Immature natural killer cell (primary cell): ENCODE results near the gene CNOT9. TPM values are rescaled to one million over a fixed set of nuclear protein-coding genes. Genes with fewer than 3 reads are reported as not detected.

Source experiments
- DNase-seq, 3 donors: peaks; one replicate each; pipeline ENCODE4 v3.0.0; 2022; ENCODE audit warnings: mixed read lengths in 1 of 3
- H3K27ac Mint-ChIP-seq, 6 donors: one replicate each; pipeline ENCODE4 v1.8.0; 2020; ENCODE audit warnings: mixed read lengths in 6 of 6, mild to moderate bottlenecking in 5 of 6, inconsistent platforms in 4 of 6, moderate library complexity in 3 of 6
- H3K27me3 Mint-ChIP-seq, 3 donors: one replicate each; pipeline ENCODE4 v1.8.0; 2020 to 2021; ENCODE audit warnings: low read depth in 3 of 3, mild to moderate bottlenecking in 3 of 3, mixed read lengths in 3 of 3, moderate library complexity in 3 of 3, inconsistent platforms in 1 of 3
- H3K36me3 Mint-ChIP-seq, 3 donors: one replicate each; pipeline ENCODE4 v1.8.0; 2020; ENCODE audit warnings: mixed read lengths in 3 of 3, inconsistent platforms in 2 of 3, mild to moderate bottlenecking in 2 of 3
- H3K4me1 Mint-ChIP-seq, 2 donors: one replicate each; pipeline ENCODE4 v1.8.0; 2020; ENCODE audit warnings: inconsistent platforms in 2 of 2, mild to moderate bottlenecking in 2 of 2, mixed read lengths in 2 of 2, moderate library complexity in 1 of 2
- H3K4me3 Mint-ChIP-seq, 5 donors: one replicate each; pipeline ENCODE4 v1.8.0; 2020; ENCODE audit warnings: mild to moderate bottlenecking in 5 of 5, mixed read lengths in 5 of 5, inconsistent platforms in 3 of 5, moderate library complexity in 3 of 5
- H3K9me3 Mint-ChIP-seq, 6 donors: one replicate each; pipeline ENCODE4 v1.8.0; 2020; ENCODE audit warnings: mild to moderate bottlenecking in 6 of 6, mixed read lengths in 6 of 6, inconsistent platforms in 4 of 6, moderate library complexity in 3 of 6
- polyA plus RNA-seq, 3 donors: library from polyadenylated mRNA; unstranded; fragments of 300-500 nt; fragmentation: Illumina TruSeq; gene quantifications; one replicate each; pipeline ENCODE4 v1.2.3, GENCODE V29; 2021

CNOT9 gene
- polyA plus RNA-seq, 3 donors from 2014 or later: 17.7 to 22.3 (median 19.9) TPM

- Mint-ChIP-seq H3K9me3 (no peaks in the 10 kb centered on the region), H3K27me3 (peaks cover 0 to 3% (median 0%) of the 10 kb centered on the region in 3 donors), H3K4me3 (no peak overlapping the region), H3K27ac (no peak overlapping the region), H3K4me1 (no peaks in the 10 kb centered on the region), H3K36me3 (no peaks in the 10 kb centered on the region)
- no peak for DNase-seq
These were observed 36.8 kb downstream of the CNOT9 start for GRCh38 chr2:218605432-218605831.

- Mint-ChIP-seq H3K4me3 (no peak within 1 kb of the TSS), H3K36me3 (no peaks in the 10 kb centered on the region), H3K27ac (no peak within 1 kb of the TSS), H3K4me1 (no peaks in the 10 kb centered on the region), H3K27me3 (peaks cover 0 to 3% (median 0%) of the 10 kb centered on the region in 3 donors), H3K9me3 (no peaks in the 10 kb centered on the region)
- DNase-seq: no peak
These were observed 38.9 kb downstream of the CNOT9 start, which contains the start of gene PLCD4 for GRCh38 chr2:218607436-218608115. PLCD4 (plus strand) TSS chr2:218607899; CDS start chr2:218615740, 7,841 bp downstream.

- Mint-ChIP-seq H3K27ac (no peak overlapping the region), H3K36me3 (no peaks in the 10 kb centered on the region), H3K4me1 (no peaks in the 10 kb centered on the region), H3K27me3 (peaks cover 1 to 4% (median 2%) of the 10 kb centered on the region in 3 donors), H3K9me3 (no peaks in the 10 kb centered on the region), H3K4me3 (no peak overlapping the region)
- no peak for DNase-seq
These were observed 47.3 kb downstream of the CNOT9 start for GRCh38 chr2:218615868-218616315.

DNA sequence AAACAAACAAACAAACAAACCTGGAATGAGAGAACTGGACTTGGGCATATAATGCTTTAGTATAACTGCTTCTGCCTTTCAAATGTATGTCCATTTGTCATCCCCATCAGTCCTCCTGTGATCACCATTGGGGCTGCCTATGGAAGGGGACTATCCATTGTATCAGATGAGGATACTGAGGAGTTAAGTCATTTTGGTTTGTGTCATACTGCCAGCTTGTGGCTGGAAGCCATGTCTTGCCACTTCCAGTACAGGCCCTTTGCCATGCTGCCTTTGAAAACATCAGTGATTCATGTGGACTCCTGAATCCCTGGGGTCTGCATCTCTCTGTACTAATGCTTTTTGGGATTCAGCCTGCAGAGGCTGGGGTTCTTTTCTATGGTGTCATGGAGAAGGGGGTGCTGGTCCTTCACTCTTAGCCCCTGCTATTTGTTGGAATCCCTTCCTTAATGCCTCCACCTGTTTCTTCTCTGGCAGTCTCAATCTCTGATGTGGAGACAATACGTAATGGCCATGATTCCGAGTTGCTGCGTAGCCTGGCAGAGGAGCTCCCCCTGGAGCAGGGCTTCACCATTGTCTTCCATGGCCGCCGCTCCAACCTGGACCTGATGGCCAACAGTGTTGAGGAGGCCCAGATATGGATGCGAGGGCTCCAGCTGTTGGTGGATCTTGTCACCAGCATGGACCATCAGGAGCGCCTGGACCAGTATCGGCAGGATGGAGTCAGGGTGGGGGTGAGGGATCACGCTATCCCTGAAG lies 49.6 kb downstream of the CNOT9 start:
- no peak overlapping the region for H3K4me3 Mint-ChIP-seq
- H3K4me1 Mint-ChIP-seq: no peaks in the 10 kb centered on the region
- no peaks in the 10 kb centered on the region for H3K36me3 Mint-ChIP-seq
- DNase-seq: no peak
- no peak overlapping the region for H3K27ac Mint-ChIP-seq
- H3K9me3 Mint-ChIP-seq: no peaks in the 10 kb centered on the region
- H3K27me3 Mint-ChIP-seq: peaks cover 1 to 4% (median 2%) of the 10 kb centered on the region in 3 donors

GRCh38 chr2:218621007-218621406 lies 52.4 kb downstream of the CNOT9 start:
- Mint-ChIP-seq H3K4me3 (no peak overlapping the region), H3K9me3 (no peaks in the 10 kb centered on the region), H3K36me3 (no peaks in the 10 kb centered on the region), H3K27ac (no peak overlapping the region), H3K4me1 (no peaks in the 10 kb centered on the region), H3K27me3 (peaks cover under 1 to 6% (median 2%) of the 10 kb centered on the region in 3 donors)
- DNase-seq: no peak

DNA sequence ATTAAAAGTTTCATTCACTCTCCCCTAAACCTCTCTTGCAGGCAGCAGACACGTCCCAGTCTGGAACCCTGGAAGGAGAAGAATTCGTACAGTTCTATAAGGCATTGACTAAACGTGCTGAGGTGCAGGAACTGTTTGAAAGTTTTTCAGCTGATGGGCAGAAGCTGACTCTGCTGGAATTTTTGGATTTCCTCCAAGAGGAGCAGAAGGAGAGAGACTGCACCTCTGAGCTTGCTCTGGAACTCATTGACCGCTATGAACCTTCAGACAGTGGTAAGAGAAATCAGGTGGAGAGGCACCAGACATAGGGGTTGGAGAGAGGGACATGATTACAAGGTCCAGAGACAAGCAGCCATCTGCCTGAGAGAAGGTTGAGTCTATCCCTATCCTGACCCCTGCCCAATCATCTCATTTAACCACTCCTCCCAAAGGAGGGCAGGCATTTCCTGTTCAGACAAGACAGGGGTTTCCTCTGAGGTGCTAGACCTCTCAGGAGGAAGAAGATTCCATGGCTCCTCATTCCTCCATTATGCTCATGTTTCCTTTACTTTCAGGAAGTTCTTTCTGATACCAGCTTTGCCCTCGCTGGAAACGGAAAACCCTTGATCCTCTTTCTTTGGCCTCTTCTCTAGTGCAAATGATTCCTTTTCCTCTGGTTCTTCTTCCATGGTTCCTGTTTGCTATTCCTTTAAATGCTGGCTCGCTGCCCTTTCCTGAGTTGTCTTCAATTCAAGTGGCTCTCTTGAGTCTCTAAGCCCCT lies 54.1 kb downstream of the CNOT9 start:
- H3K4me1 Mint-ChIP-seq: no peaks in the 10 kb centered on the region
- H3K9me3 Mint-ChIP-seq: no peaks in the 10 kb centered on the region
- H3K36me3 Mint-ChIP-seq: no peaks in the 10 kb centered on the region
- H3K27ac Mint-ChIP-seq: no peak overlapping the region
- no peak overlapping the region for H3K4me3 Mint-ChIP-seq
- DNase-seq: no peak
- H3K27me3 Mint-ChIP-seq: peaks cover 0 to 6% (median 2%) of the 10 kb centered on the region in 3 donors

GRCh38 chr2:218623366-218623705 lies 54.7 kb downstream of the CNOT9 start:
- no peaks in the 10 kb centered on the region for H3K4me1 Mint-ChIP-seq
- no peaks in the 10 kb centered on the region for H3K36me3 Mint-ChIP-seq
- no peak overlapping the region for H3K4me3 Mint-ChIP-seq
- no peak for DNase-seq
- H3K27ac Mint-ChIP-seq: no peak overlapping the region
- no peaks in the 10 kb centered on the region for H3K9me3 Mint-ChIP-seq
- peaks cover 0 to 5% (median 2%) of the 10 kb centered on the region in 3 donors for H3K27me3 Mint-ChIP-seq

DNA sequence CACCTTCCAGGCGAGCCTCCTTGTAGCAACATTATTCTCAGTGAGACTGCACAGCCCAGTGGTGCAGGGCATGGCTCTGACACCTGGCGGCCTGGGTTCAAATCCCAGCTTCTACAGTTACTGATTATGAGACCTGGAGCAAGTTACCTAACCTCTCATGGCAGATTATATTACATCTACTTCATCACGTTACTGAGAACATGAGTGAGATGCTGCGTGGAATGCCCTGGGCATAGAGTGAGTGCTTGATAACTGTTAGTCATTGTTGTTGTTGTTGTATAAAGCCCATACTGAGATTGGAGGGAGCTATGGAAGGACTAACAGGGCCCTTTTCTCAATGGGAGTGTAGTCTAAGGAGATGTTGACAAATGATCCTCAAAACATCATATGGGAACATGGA lies 57.7 kb downstream of the CNOT9 start:
- Mint-ChIP-seq H3K27me3 (peaks cover 0 to 4% (median 2%) of the 10 kb centered on the region in 3 donors), H3K36me3 (no peaks in the 10 kb centered on the region), H3K4me1 (no peaks in the 10 kb centered on the region), H3K9me3 (no peaks in the 10 kb centered on the region), H3K4me3 (no peak overlapping the region), H3K27ac (no peak overlapping the region)
- DNase-seq: no peak

DNA sequence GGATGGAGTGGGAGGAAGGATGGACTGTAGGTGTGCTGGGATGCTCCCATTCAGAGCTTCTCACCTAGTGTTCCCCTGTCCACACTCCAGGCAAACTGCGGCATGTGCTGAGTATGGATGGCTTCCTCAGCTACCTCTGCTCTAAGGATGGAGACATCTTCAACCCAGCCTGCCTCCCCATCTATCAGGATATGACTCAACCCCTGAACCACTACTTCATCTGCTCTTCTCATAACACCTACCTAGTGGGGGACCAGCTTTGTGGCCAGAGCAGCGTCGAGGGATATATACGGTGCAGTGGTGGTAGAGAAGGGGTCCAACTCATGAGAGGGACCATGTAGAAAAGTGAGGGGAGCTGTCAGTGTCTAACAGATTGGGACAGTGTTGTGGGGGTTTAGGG lies 59.3 kb downstream of the CNOT9 start:
- H3K9me3 Mint-ChIP-seq: no peaks in the 10 kb centered on the region
- H3K27ac Mint-ChIP-seq: no peak overlapping the region
- peaks cover 0 to 3% (median 0%) of the 10 kb centered on the region in 3 donors for H3K36me3 Mint-ChIP-seq
- peaks cover 0 to 6% (median 2%) of the 10 kb centered on the region in 3 donors for H3K27me3 Mint-ChIP-seq
- no peak for DNase-seq
- H3K4me3 Mint-ChIP-seq: no peak overlapping the region
- H3K4me1 Mint-ChIP-seq: no peaks in the 10 kb centered on the region

DNA sequence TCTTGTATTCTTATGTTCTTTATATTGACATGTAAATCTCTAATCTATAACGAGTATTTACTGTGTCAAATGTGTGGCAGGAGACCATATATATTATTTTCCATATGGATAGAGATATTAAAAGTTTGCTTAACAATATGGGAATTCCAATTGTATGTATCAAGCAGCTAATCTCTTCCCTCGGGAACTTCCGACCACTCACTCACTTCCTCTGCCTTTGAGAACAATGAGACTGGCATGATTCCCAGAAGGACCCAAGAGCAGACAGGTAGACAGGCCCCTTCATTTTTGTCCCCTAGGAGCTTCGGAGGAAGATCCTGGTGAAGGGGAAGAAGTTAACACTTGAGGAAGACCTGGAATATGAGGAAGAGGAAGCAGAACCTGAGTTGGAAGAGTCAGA lies 63.2 kb downstream of the CNOT9 start:
- no peaks in the 10 kb centered on the region for H3K4me1 Mint-ChIP-seq
- no peak for DNase-seq
- no peak overlapping the region for H3K27ac Mint-ChIP-seq
- peaks cover 0 to 4% (median 2%) of the 10 kb centered on the region in 3 donors for H3K27me3 Mint-ChIP-seq
- H3K9me3 Mint-ChIP-seq: no peaks in the 10 kb centered on the region
- H3K4me3 Mint-ChIP-seq: no peak overlapping the region
- peaks cover 0 to 24% (median 16%) of the 10 kb centered on the region in 3 donors for H3K36me3 Mint-ChIP-seq

DNA sequence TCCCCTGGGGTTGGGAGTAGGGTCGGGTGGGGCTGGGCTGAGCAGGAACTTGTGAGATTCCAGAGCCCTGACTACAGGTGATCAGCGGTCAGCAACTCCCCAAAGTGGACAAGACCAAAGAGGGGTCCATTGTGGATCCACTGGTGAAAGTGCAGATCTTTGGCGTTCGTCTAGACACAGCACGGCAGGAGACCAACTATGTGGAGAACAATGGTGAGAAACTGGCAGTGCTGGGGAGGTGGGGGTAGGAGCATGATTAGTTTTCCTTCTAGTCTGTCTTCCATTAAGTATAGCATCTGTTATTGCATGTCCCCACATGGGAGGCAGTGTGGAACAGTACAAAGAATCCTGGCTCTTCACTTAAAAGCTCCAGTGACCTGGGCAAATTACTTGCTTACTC lies 67.1 kb downstream of the CNOT9 start:
- Mint-ChIP-seq H3K27me3 (peaks cover 0 to 2% (median 2%) of the 10 kb centered on the region in 3 donors), H3K27ac (peak overlapping the region in 1 of 6 donors; percentile 5), H3K36me3 (peaks cover 8 to 52% (median 27%) of the 10 kb centered on the region in 3 donors), H3K4me1 (no peaks in the 10 kb centered on the region), H3K4me3 (no peak overlapping the region), H3K9me3 (no peaks in the 10 kb centered on the region)
- no peak for DNase-seq

DNA sequence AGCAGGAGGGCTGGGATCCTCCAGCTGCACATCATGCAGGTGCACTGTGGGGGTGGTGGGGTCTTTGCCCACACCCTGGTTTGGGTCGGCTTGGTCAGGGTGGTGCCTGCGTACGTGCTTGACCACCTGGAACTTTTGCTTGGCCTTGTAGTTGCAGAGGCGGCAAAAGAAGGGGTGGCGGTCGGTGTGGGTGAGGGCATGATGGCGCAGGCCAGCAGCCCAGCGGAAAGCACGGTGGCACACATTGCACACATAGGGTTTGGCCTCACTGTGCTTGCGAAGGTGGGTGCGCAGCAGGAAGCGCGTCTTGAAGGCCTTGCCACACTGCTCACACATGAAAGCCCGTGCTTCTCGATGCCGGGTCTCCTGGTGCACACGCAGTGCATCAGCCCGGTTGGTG lies 69.7 kb downstream of the CNOT9 start:
- Mint-ChIP-seq H3K27ac (no peak overlapping the region), H3K4me3 (no peak overlapping the region), H3K27me3 (peaks cover 0 to 2% (median 2%) of the 10 kb centered on the region in 3 donors), H3K4me1 (no peaks in the 10 kb centered on the region), H3K9me3 (no peaks in the 10 kb centered on the region), H3K36me3 (peaks cover 8 to 48% (median 27%) of the 10 kb centered on the region in 3 donors)
- DNase-seq: no peak

DNA sequence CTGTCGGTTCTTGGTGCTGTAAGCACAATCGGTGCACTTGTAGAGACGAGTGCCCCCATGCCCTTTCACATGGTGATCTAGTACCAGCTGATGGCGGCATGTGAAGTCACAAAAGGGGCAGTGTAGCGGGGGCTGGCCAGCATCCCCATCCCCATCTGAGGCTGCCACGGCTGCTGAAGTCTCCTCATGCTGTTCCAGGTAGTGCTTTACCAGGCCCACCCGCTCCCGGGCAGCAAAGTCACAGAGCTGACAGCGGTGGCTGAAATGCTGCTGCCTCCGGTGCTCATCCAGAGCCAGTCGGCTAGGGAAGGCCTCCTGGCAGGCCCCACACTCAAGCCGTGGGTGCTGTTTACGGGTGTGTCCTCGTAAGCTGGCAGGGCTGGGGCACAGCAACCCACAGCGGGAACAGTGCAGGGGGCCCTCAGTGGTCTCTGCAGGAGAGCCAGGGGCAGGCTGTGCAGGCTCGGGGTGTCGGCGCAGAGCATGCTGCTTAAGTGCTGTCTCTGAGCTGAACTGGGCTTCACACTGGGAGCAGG lies 73.5 kb downstream of the CNOT9 start:
- Mint-ChIP-seq H3K36me3 (peaks cover 8 to 40% (median 18%) of the 10 kb centered on the region in 3 donors), H3K4me1 (no peaks in the 10 kb centered on the region), H3K27ac (peak overlapping the region in 1 of 6 donors; percentile 10), H3K9me3 (no peaks in the 10 kb centered on the region), H3K4me3 (no peak overlapping the region), H3K27me3 (peaks cover 0 to 2% (median 0%) of the 10 kb centered on the region in 3 donors)
- DNase-seq: no peak
